ENCODE results near the gene PDXK.

Gene PDXK

DNA sequence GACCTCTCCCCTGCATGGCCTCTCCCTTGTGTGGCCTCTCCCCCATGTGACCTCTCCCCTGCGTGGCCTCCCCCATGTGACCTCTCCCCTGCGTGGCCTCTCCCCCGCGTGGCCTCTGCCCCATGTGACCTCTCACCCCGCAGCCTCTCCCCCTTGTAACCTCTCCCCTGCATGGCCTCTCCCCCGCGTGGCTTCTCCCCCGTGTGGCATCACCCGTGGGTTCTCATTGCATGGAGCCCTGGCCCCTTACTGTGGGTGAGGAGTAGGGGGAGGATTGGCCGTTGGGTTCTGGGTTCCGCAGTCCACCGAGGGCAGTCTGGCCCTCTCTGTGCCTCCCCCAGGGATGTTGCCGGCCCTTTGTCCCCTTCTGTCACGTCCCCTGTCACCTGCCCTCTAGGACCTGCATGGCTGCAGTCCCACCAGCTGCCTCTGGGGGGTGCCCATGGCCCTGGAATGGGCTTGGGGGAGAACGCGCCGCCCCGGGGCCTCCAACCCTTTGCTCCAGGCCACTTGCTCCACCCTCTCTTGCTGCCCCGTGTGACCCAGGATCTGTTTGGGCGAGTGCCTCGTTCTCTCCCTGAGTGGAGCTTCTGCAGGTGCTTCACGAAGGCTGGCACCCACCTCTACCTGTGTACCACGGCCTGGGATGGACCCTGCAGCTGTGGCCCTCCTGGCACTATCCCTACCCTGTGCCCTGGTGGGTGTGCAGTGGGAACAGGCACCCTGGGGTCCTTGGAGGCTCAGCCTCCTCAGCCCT is 91.8 kb downstream of the PDXK start (continued):
- TF ChIP-seq, protein P1, sequence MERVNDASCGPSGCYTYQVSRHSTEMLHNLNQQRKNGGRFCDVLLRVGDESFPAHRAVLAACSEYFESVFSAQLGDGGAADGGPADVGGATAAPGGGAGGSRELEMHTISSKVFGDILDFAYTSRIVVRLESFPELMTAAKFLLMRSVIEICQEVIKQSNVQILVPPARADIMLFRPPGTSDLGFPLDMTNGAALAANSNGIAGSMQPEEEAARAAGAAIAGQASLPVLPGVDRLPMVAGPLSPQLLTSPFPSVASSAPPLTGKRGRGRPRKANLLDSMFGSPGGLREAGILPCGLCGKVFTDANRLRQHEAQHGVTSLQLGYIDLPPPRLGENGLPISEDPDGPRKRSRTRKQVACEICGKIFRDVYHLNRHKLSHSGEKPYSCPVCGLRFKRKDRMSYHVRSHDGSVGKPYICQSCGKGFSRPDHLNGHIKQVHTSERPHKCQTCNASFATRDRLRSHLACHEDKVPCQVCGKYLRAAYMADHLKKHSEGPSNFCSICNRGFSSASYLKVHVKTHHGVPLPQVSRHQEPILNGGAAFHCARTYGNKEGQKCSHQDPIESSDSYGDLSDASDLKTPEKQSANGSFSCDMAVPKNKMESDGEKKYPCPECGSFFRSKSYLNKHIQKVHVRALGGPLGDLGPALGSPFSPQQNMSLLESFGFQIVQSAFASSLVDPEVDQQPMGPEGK (CRISPR knock-in tag; IDR thresholded peaks at IDR 0.05; ENCODE audit: borderline replicate concordance): no peak
- TF ChIP-seq, protein P2, sequence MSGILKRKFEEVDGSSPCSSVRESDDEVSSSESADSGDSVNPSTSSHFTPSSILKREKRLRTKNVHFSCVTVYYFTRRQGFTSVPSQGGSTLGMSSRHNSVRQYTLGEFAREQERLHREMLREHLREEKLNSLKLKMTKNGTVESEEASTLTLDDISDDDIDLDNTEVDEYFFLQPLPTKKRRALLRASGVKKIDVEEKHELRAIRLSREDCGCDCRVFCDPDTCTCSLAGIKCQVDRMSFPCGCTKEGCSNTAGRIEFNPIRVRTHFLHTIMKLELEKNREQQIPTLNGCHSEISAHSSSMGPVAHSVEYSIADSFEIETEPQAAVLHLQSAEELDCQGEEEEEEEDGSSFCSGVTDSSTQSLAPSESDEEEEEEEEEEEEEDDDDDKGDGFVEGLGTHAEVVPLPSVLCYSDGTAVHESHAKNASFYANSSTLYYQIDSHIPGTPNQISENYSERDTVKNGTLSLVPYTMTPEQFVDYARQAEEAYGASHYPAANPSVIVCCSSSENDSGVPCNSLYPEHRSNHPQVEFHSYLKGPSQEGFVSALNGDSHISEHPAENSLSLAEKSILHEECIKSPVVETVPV (CRISPR knock-in tag; IDR thresholded peaks at IDR 0.05): no peak

DNA sequence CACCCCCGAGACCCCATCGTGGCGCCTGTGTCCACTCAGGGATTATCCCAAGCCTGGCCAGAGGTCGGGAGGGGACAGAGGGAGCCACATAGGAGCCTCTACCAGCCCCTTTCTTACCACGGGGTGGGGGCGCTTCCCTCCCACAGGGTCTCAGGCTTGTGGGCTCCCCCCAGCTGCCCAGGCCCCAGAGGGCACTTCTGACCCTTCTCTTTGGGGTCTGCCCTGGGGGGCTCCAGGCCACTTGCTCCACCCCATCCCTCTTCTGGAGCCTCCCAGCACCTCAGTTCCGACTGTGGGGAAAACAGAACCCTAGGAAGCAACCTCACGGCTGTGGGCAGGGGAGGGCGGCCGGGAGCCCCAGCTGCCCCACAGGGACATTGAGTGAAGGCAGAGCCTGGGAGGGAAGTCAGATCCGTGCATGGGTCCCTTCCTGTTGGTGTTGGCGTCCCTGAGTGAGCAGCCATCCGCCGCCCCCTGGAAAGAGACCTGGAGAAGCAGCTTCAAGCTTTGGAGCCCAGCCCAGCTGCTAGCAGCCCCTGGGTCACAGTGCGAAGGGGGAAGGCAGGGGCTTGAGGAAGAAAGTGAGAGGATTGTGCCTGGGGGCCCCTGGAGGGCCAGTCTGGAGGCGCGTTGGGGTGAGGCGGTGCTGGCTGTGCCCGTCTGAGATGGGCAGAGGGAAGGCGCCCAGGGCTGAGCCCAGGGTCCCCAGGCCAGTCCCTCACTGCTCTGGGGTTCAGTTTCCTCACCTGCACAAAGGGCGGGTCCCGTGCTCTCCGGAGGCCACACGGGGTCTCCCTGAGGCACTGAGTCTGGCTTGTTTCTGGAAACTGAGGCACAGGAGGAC is 92.6 kb downstream of the PDXK start:
- peak; percentile 12; the same call in 2 of the 3 replicates for ATAC-seq
- TF ChIP-seq, protein P3, sequence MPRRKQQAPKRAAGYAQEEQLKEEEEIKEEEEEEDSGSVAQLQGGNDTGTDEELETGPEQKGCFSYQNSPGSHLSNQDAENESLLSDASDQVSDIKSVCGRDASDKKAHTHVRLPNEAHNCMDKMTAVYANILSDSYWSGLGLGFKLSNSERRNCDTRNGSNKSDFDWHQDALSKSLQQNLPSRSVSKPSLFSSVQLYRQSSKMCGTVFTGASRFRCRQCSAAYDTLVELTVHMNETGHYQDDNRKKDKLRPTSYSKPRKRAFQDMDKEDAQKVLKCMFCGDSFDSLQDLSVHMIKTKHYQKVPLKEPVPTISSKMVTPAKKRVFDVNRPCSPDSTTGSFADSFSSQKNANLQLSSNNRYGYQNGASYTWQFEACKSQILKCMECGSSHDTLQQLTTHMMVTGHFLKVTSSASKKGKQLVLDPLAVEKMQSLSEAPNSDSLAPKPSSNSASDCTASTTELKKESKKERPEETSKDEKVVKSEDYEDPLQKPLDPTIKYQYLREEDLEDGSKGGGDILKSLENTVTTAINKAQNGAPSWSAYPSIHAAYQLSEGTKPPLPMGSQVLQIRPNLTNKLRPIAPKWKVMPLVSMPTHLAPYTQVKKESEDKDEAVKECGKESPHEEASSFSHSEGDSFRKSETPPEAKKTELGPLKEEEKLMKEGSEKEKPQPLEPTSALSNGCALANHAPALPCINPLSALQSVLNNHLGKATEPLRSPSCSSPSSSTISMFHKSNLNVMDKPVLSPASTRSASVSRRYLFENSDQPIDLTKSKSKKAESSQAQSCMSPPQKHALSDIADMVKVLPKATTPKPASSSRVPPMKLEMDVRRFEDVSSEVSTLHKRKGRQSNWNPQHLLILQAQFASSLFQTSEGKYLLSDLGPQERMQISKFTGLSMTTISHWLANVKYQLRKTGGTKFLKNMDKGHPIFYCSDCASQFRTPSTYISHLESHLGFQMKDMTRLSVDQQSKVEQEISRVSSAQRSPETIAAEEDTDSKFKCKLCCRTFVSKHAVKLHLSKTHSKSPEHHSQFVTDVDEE (CRISPR knock-in tag; IDR thresholded peaks at IDR 0.05): no peak
- TF ChIP-seq ARNTL (CRISPR knock-in tag; IDR thresholded peaks at IDR 0.05; ENCODE audit: borderline replicate concordance, low read depth): no peak
- no peak for TF ChIP-seq ZFP3 (CRISPR knock-in tag; IDR thresholded peaks at IDR 0.05)
- no peak for TF ChIP-seq ZNF70 (CRISPR knock-in tag; IDR thresholded peaks at IDR 0.05)
- TF ChIP-seq, protein P1 (CRISPR knock-in tag; IDR thresholded peaks at IDR 0.05; ENCODE audit: borderline replicate concordance): no peak
- TF ChIP-seq ZC3H10 (CRISPR knock-in tag; IDR thresholded peaks at IDR 0.05): no peak
- no peak for TF ChIP-seq CSDC2 (CRISPR knock-in tag; IDR thresholded peaks at IDR 0.05)
- TF ChIP-seq ESRRG (CRISPR knock-in tag; IDR thresholded peaks at IDR 0.05): no peak
- TF ChIP-seq, protein P2 (CRISPR knock-in tag; IDR thresholded peaks at IDR 0.05): no peak
- no peak for TF ChIP-seq ISL1 (CRISPR knock-in tag; IDR thresholded peaks at IDR 0.05)
- no peak for TF ChIP-seq ZNF565 (CRISPR knock-in tag; conservative IDR thresholded peaks at IDR 0.05; ENCODE audit: low read depth)
- no peak for TF ChIP-seq PPARA (CRISPR knock-in tag; IDR thresholded peaks at IDR 0.05; ENCODE audit: borderline replicate concordance)
- TF ChIP-seq TCF4 (CRISPR knock-in tag; IDR thresholded peaks at IDR 0.05; ENCODE audit: borderline replicate concordance): no peak
- no peak for TF ChIP-seq GLIS3 (CRISPR knock-in tag; IDR thresholded peaks at IDR 0.05)
- TF ChIP-seq TOX (CRISPR knock-in tag; IDR thresholded peaks at IDR 0.05; ENCODE audit: borderline replicate concordance): no peak
- TF ChIP-seq, protein P4, sequence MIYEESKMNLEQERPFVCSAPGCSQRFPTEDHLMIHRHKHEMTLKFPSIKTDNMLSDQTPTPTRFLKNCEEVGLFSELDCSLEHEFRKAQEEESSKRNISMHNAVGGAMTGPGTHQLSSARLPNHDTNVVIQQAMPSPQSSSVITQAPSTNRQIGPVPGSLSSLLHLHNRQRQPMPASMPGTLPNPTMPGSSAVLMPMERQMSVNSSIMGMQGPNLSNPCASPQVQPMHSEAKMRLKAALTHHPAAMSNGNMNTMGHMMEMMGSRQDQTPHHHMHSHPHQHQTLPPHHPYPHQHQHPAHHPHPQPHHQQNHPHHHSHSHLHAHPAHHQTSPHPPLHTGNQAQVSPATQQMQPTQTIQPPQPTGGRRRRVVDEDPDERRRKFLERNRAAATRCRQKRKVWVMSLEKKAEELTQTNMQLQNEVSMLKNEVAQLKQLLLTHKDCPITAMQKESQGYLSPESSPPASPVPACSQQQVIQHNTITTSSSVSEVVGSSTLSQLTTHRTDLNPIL (CRISPR knock-in tag; IDR thresholded peaks at IDR 0.05; ENCODE audit: low read depth): no peak
- TF ChIP-seq ZFP30 (CRISPR knock-in tag; IDR thresholded peaks at IDR 0.05): no peak
- TF ChIP-seq OSR1 (CRISPR knock-in tag; IDR thresholded peaks at IDR 0.05): no peak
- no peak for TF ChIP-seq BACH2 (CRISPR knock-in tag; IDR thresholded peaks at IDR 0.05; ENCODE audit: borderline replicate concordance)

Measured in SK-N-SH treated with all-trans-retinoic acid at 6 μM for 48 hours (cell line).